ENCODE measurements around the gene KRTAP5-1.
A peak's percentile ranks its signal among the peaks of the same experiment; 100 is the strongest.

KRTAP5-1 gene

DNA sequence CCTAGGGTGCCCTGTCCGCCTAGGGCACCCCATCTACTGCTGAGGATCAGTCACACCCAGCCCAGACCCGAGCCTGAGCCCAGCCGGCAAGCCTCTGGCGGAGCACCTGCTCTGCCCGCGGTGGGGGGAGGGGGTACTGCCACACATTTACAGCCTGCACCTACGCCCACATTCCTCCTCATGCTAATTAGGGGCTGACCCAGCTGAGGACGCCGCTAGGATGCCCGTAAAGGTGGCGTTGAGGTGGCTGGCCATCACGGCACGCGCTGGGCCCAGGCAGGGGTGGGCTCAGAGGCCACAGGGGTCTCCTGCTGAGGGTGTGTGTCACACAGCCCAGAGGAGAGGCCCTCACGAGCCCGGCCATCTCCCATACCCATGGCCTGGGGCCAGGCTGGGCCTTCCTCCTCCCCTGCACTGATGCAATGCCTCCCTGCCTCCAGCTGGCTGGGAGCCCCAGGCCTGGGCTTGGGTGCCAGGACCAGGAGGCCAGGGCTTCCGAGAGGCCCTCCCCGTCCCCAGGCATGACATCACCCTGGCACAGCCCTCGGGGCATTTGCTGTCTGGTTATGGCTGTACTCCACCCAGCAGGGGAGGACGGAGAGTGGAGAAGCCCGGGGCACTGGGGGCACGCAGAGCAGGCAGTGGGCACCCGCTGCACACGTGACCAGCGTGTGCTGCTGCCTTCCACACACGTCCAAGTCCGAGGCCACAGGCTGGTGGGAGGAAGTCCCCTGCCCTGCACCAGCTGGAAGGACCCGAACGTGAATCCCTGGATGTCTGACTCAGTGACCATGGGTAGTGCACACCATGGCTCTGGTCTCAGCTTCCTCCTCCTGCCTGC, 25.8 kb downstream of the KRTAP5-1 start:
- DNase-seq: no peak

DNA sequence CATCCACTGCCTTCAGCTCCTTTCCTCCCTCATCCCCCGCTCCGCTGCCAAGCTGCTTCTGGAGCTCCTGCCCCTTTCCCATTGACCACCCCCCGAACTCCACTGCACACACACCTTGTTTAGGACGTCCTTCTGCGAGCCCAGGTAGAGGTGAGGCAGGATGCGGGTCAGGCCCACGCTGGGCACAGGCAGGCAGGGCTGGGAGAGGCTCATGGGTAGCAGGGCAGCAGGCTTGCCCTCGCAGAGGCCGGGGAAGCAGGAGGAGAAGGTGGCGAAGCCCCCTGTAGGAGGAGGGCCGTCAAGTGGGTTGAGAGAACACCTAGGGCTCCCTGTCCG, 26.3 kb downstream of the KRTAP5-1 start:
- no peak for DNase-seq

DNA sequence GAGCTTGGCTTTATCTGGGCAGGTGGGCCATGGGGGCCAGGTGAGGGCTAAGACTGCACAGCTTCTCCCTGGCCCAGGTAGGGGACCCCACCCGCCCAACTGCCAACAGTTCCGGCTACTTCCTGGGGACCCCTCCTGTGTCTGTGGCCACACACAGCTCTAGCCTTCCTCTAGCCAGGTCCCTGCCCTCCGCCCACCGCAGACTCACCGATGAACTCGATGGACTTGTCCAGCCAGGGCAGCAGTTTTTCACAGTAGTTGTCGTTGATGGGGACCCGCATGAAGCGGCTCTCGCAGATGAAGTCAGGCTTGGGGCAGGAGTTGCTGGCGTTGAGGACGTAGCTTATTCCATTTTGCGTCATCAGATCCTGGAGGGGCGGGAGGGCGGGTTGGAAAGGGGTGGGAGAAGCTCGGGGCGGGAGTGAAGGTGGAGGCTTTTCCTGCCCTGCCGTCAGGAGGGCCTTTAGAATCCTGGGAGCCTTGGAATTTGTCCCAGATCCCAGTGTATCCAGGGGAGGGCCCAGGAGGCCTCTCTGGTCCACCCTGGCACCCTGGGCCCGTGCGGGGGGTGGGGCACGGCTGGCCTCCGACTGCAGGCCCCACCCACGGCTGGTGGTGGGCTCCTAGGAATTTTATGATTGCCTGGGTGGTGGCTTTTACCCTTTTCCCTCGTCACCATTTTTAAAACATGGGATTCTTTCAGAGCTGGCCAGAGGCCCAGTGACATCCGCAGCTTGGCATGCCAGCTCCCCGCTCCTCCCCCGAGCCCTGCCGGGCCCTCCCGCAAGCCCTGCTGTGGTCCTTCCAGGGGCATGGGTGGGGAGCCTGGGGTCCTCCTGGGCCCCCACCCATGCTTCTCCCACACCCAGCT, 26.9 kb downstream of the KRTAP5-1 start:
- DNase-seq: no peak

DNA sequence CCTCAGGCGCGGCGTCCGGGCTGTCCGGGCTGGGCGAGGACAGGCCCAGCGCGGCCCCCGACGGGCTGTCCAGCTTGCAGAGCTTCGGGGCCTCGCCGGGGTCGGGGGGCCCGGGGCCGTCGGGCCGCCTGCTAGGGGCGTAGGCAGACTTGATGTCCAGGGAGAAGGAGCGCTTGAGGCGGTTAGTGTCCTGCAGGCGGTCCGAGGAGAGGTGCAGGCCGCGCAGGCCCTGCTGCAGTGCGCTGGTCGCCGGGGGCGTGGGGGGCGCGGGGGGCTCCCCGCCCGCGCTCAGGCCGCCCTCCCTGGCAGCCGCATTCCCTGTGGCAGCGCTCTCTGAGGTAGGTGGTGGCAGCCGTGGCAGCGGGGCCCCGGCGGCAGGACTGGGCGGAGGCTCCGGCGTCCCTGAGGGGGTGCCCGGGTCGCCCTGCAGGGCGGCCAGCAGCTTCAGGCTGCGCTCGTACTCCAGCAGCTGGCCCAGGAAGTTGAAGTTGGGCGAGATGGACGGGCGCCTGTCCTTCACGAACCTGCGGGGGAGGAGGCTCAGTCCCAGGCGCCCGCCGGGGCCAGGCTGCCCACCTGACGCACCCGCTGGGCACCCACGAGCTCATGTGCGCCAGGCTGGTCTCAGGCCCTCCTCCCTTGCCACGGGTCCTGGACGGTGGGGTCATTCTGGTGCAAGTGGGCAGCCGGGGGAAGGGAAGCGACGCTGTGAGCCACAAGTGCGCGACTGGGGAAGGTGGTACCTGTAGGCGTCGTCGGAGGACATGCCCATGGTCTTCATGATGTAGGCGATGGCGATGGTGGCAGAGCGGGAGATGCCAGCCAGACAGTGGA, 27.8 kb downstream of the KRTAP5-1 start:
- DNase-seq: no peak

DNA sequence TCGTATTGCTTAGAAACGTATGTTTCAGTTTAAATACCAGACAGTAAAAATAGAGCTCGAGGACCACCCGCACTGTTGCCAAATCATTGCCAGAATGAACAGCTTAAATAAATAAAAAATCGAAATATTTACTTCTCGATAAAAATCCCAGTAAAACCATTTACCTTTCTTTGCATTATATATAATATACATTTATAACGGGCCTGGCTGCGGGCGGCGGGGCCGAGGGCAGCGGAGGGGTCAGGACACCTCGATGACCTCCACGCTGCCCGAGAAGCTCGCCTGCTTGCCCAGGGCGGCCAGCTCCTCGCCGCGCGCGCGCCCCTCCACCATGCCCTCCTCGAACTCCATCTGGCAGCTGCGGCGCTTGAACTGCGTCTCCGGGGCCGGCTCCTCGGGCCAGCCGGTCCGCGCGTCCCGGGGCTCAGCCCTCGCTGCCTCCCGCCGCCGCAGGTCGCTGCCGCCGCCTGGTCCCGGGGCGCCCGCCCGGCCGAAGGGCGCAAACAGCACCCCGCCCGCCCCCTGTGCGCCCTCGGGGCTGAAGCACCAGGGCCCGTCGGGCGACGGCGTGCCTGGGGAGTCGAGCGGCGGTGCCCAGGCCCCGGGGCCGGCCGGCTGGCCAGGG, 28.7 kb downstream of the KRTAP5-1 start:
- DNase-seq: no peak

DNA sequence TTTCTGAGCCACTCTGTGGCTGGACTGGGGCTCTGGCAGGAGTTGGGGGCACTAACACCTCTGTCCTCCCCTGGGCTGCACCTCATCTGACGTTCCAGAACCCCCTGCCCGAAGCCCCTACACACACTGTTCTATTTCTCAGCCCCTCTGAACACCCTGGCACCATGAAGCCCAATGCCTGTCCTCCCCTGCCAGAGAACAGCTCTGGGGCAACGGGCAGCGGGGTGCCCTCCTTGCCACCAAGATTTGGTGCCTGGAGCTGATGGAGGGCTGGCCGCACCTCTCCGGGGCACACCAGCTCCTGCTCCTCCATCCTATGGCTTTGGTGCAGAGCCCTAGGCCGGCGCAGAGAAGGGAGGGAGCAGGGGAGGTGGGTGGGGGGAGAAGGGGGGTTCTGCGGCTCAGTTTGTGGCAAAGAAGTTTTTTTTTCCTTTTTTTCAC, 29.4 kb downstream of the KRTAP5-1 start:
- no peak for DNase-seq

DNA sequence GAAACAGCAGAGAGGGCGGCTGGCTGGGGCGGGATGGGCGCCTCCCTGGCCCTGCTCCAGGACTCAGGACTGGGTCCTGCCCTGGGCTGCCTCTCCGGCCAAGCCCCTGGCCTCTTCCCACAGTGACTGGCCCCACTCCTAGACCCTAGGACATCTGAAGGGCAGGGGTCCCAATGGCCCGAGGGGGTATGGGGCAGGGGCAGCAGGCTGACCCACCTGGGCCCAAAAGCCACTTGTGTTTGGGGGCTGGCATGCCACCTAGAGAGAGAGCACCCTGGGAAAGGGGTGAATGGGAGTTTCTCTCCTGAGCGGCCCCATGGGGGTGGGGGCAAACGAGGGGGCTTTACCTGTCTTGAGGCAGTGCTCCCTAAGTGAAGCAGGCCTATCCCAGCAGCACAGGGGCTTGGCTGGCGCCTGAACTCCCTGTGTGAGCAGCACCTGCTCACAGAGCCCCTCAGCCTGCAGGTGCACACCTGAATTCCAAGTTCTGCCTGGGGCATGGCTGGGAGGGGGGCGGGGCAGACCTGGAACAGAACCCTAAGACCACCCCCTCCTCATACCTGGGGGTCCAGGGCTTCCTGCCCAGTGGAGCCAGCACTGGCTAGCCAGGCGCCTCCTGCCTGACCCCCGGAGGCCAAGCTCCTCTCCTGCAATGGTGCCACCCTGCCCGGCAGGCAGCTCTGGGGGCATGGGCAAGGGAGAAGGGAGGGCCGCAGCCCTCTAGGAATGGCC, 29.9 kb downstream of the KRTAP5-1 start:
- DNase-seq: no peak

DNA sequence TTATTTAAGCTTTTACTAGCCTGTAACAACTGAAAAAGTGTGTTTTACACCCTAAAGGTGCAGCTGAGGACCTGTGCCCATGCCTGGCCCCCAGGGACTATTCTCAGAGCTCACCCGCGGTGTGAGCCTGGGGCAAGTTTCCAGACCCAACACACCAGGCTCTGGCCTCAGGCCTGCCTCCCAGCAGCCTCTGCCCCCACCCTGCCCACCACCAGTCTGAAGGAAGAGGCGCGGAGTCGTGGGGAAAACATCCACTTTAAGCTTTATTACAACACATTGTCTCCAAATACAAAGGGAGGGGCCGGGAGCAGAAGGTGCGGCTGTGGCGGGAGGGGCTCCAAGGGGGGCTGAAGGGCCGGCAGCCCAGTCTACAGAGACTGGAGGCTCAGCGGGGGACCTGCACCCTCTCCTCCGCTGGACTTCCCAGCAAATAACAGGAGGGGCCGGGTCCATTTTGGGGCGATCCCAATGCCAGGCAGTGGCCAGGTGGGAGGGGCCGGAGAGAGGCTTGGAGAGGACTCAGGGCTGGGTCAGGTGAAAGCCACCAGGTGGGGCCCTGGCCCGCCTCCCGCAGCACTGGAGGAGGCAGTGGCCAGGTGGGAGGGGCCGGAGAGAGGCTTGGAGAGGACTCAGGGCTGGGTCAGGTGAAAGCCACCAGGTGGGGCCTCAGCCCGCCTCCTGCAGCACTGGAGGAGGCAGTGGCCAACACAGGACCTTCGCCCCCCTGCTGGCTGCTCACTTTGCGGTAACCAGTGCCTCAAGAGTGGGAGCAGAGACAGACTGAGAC, 31.1 kb downstream of the KRTAP5-1 start:
- no peak for DNase-seq

DNA sequence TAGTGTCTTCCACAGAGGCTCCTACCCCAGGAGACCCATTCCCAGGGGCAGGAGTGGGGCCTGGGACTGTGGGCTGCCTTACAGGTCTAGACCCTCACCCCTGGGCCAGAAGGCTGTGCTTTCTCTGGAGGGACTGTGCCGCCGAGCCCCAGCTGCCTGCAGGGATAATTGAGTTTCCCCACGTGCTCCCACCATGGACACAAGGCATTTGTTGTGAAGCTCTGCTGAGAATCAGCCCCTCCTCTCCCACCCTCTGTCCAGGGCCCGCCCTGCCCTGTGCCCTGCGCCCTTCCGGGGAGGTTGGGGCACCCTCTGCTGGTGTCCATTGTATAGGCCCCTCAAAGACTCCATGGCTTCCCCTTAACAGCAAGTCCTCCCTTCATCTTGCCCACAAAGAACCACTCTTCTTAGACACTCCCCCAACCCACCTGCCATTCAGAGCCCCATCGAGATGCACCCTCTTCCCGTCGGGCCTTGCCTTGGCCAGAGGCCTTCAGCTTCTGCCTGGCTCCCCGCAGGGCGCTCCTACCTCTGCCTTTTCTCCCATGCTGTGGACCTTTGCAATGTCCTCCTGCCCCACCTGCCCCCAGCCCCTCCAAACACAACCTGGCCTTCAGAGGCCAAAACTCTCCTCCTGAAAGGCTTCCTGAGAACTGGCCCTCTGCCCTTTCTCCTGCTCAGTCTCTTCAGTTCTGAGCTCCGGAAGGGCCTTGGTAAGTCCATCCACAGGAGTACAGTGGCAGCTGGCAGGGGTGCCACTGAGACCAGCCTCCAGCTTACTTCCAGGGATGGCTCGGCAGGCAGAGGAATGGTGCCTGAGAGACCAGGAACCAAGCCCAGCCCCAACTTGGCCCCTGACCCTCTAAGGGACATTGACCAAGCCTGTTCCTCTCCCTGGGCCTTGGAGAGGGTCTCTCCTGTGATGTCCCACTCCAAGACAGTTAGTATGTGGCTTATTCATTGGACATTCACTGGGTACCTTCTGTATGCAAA, 35.4 kb downstream of the KRTAP5-1 start:
- DNase-seq: no peak

DNA sequence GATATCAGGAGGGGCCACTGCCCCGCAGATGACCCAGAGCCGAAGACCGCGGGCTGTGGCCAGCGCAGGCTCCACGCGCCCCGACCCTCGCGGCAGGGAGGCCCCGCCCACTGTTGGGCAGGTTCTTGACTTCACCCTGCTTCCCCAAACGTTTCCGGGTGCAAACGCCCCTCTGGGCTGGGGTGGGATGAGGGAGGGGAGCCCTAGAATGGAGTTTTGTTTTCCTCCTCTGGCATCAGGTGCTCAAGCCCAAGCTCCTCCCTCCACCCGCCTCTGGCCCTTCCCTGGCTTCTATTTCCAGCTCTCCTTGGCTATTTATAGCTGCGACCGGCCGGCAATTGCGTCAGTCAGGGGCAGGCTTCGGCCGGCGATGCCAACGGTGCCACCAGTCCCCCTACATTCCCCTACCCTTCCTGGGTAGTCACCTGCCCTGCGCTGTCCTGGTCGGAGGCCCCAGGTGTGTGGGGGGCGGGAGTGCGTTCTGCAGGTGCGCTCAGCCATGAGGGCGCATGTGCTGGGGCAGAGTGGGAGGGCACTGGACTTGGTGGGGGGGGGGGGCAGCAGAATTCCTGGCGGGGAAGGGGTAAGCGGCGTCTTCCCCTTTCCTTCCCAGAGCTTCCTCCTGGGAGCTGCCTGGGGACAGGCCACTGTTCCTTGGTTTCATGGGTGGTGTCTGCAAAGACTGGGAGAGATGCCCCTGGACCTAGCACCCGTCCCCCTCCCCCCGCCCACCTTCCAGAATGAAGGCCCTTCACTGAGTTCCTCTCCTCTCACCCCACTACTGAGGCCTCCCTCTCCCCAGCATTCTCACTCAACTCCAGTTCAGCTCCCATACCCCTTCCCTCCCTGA, 36.6 kb downstream of the KRTAP5-1 start:
- DNase-seq: no peak

DNA sequence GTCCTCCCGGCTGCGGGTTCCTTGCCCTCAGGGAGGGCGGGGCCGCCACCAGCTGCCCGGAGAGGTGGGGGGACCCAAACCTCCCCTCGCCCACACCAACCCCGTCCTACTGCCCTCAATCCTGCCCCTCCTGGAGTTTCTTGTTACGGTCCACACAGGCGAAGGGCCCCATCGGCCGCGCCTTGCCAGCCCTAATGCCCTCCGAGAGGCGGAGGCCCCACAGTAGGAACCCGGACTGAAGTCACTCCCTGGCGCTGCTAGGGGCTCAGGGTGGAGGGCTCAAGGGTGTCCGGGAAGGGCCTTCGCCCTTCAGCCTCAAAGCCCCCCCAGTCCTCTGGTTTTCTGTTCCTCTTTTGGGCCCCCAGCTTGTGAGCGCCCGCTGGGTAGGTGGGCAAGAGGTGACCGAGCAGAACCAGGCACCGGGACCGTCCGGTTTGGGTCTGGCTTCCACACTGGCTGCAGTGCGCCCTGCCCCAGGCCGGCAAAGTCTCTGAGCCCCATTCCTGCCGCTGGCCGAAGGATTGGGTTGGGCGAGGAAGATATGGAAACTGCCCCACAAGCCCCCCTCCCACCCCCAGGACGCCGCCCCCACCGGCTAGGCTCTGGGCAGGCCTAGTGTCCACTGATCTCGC, 37.5 kb downstream of the KRTAP5-1 start:
- DNase-seq: no peak

DNA sequence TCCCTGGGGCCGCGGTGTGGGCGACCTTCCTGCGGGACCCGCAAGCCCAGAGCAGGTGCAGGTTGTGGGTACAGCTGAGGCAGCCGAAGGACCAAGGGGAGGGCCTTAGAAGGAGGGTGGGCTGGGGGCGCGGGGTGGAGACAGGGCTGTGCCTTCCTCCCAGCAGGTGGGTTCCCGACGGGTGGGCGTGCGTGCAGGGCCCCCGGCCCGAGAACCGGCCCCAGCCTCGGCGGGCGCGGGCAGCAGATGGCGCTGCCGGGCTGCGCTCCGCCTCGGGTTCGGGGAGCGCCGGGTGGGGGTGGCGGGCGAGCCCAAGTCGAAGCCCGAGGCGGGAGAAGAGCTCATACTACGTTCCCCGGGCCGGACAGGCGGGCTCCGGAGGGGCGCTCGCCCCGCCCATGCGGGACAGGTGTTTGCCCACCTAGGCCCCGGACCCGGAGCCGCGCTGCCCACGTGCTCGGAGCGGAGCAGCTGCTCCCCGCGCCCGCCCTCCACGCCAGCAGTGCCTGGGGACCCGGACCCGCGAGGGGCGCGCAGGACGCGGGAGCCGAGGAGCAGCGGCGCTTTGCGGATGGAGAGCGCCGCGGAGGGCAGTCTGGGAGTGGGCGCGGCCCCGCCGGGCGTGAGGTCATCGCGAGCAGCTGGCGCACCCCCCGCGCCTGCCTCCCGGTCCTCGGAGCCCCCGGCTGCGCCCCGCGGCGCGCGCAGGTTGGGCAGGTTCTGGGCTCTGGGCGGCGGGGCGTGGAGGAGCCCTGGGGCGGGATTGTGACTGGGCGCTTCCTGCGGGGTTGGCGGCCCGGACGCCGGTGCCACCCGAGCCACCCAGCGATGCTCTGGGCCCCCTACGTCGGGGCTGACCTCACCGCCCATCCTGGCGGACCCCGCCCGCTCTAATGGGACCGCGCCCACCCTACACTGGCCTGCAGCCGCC, 38.3 kb downstream of the KRTAP5-1 start:
- DNase-seq: peak; percentile 43

DNA sequence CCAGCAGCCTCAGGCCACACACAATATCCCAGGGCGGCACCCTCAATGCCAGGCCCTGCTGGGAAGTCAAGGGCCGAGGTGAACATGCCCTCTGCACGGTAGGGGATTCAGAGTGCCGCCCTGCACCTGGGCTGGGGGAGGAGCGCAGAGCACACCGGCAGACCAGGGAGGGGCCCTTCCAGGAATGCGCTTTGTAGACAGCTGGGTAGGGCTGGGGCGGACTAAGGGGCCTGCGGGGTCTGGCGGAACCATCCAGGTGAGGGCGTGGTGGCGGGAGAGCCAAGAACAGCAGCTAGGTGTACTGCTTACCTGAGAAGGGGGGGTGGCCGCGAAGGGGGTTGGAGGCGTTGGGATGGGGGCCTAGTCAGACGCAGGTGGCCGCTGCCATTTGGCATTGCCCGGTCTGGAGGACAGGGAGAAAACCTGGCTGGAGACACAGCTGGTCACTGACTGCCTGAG, 39.0 kb downstream of the KRTAP5-1 start:
- DNase-seq: no peak

DNA sequence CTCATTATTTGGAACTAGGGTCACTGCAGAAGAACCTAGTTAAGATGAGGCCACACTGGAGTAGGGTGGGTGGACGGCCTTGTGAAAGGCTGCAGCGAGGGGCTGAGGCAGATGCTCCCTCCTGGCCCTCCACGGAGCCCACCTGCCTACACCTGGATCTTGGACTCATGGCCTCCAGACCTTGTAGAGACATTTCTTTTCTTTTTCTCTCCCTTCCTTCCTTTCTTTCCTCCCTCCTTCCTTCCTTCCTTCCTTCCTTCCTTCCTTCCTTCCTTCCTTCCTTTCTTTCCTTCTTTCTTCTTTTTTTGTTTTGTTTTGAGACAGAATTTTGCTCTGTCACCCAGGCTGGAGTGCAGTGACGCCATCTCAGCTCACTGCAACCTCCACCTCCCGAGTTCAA, 39.7 kb downstream of the KRTAP5-1 start:
- DNase-seq: no peak

DNA sequence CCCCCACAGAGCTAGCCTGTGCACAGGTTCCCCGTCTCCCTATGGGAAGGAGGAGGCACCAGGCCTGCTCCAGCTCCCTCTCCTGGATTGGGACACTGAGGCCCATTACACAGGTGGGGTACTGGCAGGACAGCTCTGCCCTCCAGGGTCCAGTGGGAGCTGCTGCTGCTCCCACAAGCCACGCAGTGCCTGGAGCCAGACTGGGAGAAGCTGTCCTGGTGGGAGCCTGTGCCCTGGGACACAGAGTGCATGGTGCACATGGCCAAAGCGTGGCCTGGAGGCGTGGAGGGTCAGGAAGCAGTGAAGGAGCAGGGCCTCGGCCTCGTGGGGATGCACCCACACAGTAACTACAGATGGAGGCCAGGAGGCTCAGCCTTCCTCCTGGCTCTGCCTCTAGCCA, 40.5 kb downstream of the KRTAP5-1 start:
- DNase-seq: no peak

DNA sequence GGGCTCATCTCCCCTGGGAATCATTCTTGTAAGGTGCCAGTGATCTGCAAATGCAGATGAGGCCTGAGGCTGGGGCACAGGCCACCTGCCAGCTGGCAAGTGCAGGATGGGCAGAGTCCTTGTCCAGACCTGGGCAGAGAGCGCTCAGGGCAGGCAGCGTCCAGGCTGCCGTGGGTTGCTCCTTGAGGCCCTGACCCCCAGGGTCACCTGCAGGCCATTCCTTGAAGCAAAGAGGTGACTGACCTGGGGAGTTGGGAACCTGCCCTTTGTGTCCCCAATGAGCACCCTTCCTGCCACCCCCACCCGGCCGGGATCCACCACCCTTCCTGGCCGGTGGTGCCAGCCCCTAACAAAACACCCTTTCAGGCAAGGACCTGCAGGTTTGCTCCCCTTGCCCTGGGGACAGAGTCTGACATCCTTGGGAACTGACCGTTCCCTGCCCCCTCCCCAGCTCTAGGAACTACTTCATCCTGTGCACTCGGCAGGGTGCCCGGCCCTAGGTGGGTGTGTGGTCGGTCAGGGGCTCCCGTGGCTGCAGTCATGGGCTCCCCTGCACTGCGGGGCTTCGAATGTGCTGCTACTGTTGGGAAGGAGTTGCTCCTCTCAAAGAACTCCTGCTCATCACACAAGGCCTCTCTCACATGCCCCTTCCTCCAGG, 41.3 kb downstream of the KRTAP5-1 start:
- DNase-seq: no peak

DNA sequence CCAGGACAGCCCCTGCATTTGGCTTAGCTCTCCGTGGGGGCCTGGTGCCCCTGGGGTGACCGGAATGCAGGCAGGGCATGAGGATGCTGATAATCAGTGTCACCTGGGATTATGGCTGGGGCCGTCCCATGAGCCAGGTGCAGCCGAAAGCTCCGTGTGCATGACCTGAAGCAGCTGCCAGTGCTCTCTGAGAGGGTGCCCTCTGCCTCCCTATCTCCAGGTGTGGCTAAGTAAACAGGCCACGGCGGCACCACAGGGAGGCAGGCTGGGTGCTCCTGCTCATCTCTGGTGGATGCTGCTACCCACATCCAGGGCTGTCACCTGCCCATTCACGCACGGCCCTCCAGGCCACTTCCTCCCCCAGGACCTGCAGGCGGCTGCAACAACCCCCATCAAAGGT, 42.8 kb downstream of the KRTAP5-1 start:
- no peak for DNase-seq
